ENCODE measurements around the gene SRA1. TPM values are rescaled to one million over a fixed set of nuclear protein-coding genes. Genes with fewer than 3 reads are reported as not detected.

The SRA1 gene
- total RNA-seq, 1 donor from 2014 or later: 15.1 TPM

DNA sequence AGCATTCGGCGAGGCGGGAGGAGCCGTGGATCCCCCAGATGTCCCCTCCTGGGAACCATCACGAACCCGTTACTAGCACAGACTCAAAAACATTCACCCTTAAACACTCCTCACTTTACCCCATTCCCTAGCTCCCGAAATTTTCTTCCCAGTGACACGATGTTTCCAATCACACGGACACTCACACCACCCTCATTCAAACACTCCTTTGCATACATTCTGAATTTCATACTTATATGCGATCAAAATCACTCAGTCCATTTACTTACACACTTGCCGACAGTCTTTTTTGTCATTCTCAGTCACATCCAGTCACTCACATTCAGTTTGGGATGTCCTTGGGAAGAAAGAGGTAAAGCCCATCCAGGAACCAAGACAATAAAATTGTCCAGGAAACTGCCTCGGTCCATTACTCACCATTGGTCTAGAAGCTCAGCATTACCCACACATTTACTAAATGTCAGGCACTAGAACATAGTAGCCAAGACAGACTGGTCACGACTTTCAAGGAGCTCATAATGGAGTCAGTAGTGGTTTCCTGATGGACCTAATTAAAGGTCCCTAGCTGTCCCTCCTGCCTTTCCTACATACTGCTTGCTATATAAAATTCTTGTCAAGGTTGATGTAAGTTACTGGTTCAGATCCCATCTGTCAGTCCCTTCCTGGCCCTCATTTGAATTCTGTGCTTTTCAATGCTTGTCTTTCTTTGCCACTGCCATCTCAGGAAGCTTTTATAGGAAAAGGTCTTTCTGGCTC is 7.9 kb upstream of the SRA1 start:
- Histone ChIP-seq H3K9me3 (ENCODE audit: control insufficient read depth in 3 of 3, low read length in 3 of 3) (no peaks in the 10 kb centered on the region), H3K4me1 (ENCODE audit: control insufficient read depth in 3 of 3, insufficient read depth in 3 of 3, low read length in 3 of 3) (peaks cover 72 to 82% (median 76%) of the 10 kb centered on the region in 3 donors), H3K27me3 (ENCODE audit: control insufficient read depth in 3 of 3, insufficient read depth in 3 of 3, low read length in 3 of 3) (no peaks in the 10 kb centered on the region), H3K36me3 (ENCODE audit: control insufficient read depth in 3 of 3, insufficient read depth in 3 of 3, low read length in 3 of 3) (peaks cover 30 to 41% (median 41%) of the 10 kb centered on the region in 3 donors), H3K9ac (ENCODE audit: low read depth in 1 of 3, low read length in 3 of 3) (peak overlapping the region; percentile 95 to 98 (median 97)), H3K27ac (ENCODE audit: low read depth, low read length) (peak overlapping the region; percentile 97), H3K4me3 (ENCODE audit: low read length in 3 of 3) (peak overlapping the region; percentile 95 to 99 (median 98))

DNA sequence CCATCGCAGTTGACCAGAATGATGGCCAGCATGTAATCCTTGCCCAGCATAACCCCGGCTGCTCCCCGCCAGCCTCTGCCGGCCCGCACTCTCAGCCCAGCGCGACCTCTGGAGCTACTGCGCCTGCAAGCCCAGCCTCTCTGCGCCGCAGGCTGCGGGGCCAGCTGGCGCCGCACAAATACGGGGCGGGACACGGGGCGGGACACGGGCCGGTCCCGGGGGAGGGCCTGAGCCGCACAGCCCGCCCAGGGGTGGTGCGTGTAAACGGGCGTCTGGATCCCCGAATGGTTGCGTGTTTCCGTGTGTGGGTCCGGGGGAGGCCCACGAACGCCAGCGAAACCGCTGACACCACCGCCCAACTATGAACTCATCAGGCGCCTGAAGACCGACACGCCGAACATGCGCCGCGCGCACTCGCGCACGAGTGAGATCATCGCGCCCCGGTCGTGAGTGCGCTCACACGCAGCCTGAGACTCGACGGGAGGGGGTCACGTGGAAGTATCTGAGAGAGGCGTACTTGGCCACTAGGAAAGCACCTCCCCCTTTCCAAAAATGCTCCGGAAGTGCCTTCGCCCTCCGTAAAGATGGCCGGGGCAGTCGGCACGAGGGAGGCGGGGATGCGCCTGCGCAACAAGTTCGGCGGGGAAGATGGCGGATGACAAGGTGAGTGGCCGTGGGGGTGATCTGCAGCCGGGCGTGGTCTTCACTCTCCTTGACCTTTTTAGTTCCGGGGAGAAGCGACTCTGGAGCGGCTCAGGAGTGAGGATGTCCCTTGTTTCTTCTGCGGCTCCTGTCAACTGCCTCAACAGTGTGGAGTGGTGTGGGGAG is 7.1 kb upstream of the SRA1 start, which contains the start of the genes APBB3 and SLC35A4:
APBB3 (minus strand) TSS at position 403 of the 828 bp plus-strand sequence; CDS start at position 50, 353 bp downstream.
SLC35A4 (plus strand) TSS at position 633 of the 828 bp plus-strand sequence. CDS start 2,342 bp downstream, outside the sequence.
- Histone ChIP-seq H3K36me3 (ENCODE audit: control insufficient read depth in 3 of 3, insufficient read depth in 3 of 3, low read length in 3 of 3) (peaks cover 38 to 49% (median 48%) of the 10 kb centered on the region in 3 donors), H3K9ac (ENCODE audit: low read depth in 1 of 3, low read length in 3 of 3) (peak within 1 kb of the TSS; percentile 95 to 98 (median 97)), H3K4me1 (ENCODE audit: control insufficient read depth in 3 of 3, insufficient read depth in 3 of 3, low read length in 3 of 3) (peaks cover 64 to 74% (median 69%) of the 10 kb centered on the region in 3 donors), H3K9me3 (ENCODE audit: control insufficient read depth in 3 of 3, low read length in 3 of 3) (no peaks in the 10 kb centered on the region), H3K27ac (ENCODE audit: low read depth, low read length) (peak within 1 kb of the TSS; percentile 97), H3K4me3 (ENCODE audit: low read length in 3 of 3) (peak within 1 kb of the TSS; percentile 95 to 99 (median 98)), H3K27me3 (ENCODE audit: control insufficient read depth in 3 of 3, insufficient read depth in 3 of 3, low read length in 3 of 3) (no peaks in the 10 kb centered on the region)

DNA sequence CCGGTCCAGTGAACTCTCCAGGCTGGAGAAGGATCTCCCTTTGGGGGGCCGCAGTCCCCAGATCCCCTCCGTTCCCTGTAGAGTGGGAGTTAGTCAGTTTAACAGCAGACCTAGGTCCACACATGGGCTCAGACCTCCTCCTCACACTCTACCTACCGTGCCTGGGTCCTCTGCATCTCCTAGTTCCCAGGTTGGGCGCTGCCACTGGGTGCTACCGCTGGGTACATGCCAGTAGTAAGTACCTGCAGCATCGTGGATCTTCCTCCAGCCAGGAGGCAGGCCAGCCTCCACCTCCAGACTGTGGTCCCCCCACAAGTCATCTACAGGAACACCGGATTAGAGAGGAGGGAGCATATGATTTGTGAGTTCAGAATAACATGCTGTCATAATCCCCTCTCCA is 6.3 kb upstream of the SRA1 start:
- H3K9me3 ChIP-seq (ENCODE audit: control insufficient read depth in 3 of 3, low read length in 3 of 3): no peaks in the 10 kb centered on the region
- H3K4me1 ChIP-seq (ENCODE audit: control insufficient read depth in 3 of 3, insufficient read depth in 3 of 3, low read length in 3 of 3): peaks cover 57 to 66% (median 61%) of the 10 kb centered on the region in 3 donors
- peak overlapping the region; percentile 95 to 99 (median 98) for H3K4me3 ChIP-seq (ENCODE audit: low read length in 3 of 3)
- no peaks in the 10 kb centered on the region for H3K27me3 ChIP-seq (ENCODE audit: control insufficient read depth in 3 of 3, insufficient read depth in 3 of 3, low read length in 3 of 3)
- peaks cover 38 to 53% (median 50%) of the 10 kb centered on the region in 3 donors for H3K36me3 ChIP-seq (ENCODE audit: control insufficient read depth in 3 of 3, insufficient read depth in 3 of 3, low read length in 3 of 3)
- peak overlapping the region; percentile 95 to 98 (median 97) for H3K9ac ChIP-seq (ENCODE audit: low read depth in 1 of 3, low read length in 3 of 3)
- H3K27ac ChIP-seq (ENCODE audit: low read depth, low read length): peak overlapping the region; percentile 97

DNA sequence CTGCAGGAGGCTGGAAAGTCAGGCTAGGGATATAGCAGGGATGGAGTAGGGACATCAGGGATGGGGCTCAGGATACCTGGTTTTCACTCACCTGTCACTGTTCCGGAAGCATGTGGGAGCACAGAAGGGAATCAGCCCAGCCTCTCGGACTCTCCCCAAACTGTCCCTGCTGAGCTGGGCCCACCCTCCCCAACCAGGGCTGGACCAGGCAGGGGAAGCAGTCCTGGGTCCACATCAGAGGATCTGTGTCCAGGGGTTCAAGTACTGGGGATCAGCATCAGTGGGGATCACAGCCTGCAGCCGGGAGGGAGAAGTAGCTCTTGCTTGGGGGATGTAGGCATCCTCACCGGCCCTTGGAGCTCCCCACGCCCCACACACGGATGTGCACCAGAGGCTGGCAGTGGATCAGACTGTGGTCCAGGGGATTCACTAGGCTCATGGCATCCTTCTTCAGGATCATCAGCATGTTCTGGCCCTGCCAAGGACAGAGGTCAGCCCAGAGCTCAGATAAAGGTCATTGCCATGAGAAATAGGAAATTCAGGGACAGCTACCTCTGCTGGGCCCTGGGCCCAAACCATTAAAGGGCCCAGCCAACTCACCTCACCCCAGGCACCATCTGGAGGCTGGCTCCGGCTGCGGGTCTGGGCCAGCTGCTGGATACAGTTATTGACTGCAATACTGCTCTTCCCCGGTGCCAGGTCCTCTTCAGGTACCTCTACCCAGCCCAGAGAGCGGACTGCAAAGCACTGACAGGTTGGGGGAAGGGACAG is 4.7 kb upstream of the SRA1 start:
- Histone ChIP-seq H3K4me3 (ENCODE audit: low read length in 3 of 3) (peak overlapping the region in 1 of 3 donors; percentile 4), H3K9ac (ENCODE audit: low read depth in 1 of 3, low read length in 3 of 3) (peak overlapping the region in 2 of 3 donors; percentile 1 to 19), H3K36me3 (ENCODE audit: control insufficient read depth in 3 of 3, insufficient read depth in 3 of 3, low read length in 3 of 3) (peaks cover 26 to 45% (median 38%) of the 10 kb centered on the region in 3 donors), H3K27me3 (ENCODE audit: control insufficient read depth in 3 of 3, insufficient read depth in 3 of 3, low read length in 3 of 3) (no peaks in the 10 kb centered on the region), H3K4me1 (ENCODE audit: control insufficient read depth in 3 of 3, insufficient read depth in 3 of 3, low read length in 3 of 3) (peaks cover 50 to 54% (median 51%) of the 10 kb centered on the region in 3 donors), H3K27ac (ENCODE audit: low read depth, low read length) (no peak overlapping the region), H3K9me3 (ENCODE audit: control insufficient read depth in 3 of 3, low read length in 3 of 3) (no peaks in the 10 kb centered on the region)

DNA sequence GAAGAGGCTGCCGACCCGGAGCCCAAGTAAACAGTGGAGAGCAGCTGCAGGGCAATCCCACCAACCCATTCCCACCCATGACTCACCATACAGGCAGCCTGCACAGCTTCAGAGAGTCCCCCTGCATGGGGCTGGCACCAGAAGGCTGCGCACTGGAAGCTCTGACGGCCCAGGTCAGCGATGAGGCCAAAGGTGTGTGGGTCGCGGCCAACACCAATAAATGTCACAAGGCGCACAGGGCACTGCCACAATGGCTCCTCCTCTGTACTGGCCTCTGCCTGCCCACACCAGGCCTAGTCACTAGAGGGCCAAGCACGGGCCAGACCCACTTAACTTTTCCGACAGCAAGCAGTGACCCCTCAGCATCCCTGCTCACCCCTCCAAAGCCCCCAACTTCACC is 3.0 kb upstream of the SRA1 start:
- H3K36me3 ChIP-seq (ENCODE audit: control insufficient read depth in 3 of 3, insufficient read depth in 3 of 3, low read length in 3 of 3): peaks cover 20 to 32% (median 32%) of the 10 kb centered on the region in 3 donors
- H3K4me1 ChIP-seq (ENCODE audit: control insufficient read depth in 3 of 3, insufficient read depth in 3 of 3, low read length in 3 of 3): peaks cover 44 to 49% (median 48%) of the 10 kb centered on the region in 3 donors

DNA sequence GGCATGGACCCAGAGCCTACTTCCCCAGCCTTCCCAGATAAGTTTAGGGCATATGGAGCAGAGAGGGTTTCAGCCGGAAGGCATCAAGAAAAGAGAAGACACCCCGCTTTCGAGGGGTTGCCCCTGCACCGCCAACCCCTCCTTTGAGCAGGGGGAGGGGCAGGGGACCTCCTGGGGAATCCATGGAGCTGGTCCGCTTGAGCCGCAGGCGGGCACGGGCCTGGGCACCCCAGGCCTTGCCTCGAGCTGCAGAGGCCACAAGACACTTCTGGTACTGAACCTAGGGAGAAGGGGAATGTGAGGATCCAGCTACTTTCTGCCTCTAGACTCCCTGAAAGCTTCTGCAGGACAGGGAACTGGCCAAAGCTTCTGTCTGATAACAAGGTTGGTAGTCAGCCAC is 1.3 kb upstream of the SRA1 start:
- Histone ChIP-seq H3K4me1 (ENCODE audit: control insufficient read depth in 3 of 3, insufficient read depth in 3 of 3, low read length in 3 of 3) (peaks cover 35 to 53% (median 44%) of the 10 kb centered on the region in 3 donors), H3K4me3 (ENCODE audit: low read length in 3 of 3) (no peak overlapping the region), H3K9me3 (ENCODE audit: control insufficient read depth in 3 of 3, low read length in 3 of 3) (no peaks in the 10 kb centered on the region), H3K9ac (ENCODE audit: low read depth in 1 of 3, low read length in 3 of 3) (no peak overlapping the region), H3K27me3 (ENCODE audit: control insufficient read depth in 3 of 3, insufficient read depth in 3 of 3, low read length in 3 of 3) (no peaks in the 10 kb centered on the region), H3K36me3 (ENCODE audit: control insufficient read depth in 3 of 3, insufficient read depth in 3 of 3, low read length in 3 of 3) (peaks cover 20 to 32% (median 32%) of the 10 kb centered on the region in 3 donors), H3K27ac (ENCODE audit: low read depth, low read length) (peak overlapping the region; percentile 93)

More for the DNA sequence above, 3.0 kb upstream of the SRA1 start:
- H3K27ac ChIP-seq (ENCODE audit: low read depth, low read length): no peak overlapping the region
- no peaks in the 10 kb centered on the region for H3K9me3 ChIP-seq (ENCODE audit: control insufficient read depth in 3 of 3, low read length in 3 of 3)
- H3K9ac ChIP-seq (ENCODE audit: low read depth in 1 of 3, low read length in 3 of 3): no peak overlapping the region
- H3K4me3 ChIP-seq (ENCODE audit: low read length in 3 of 3): no peak overlapping the region
- H3K27me3 ChIP-seq (ENCODE audit: control insufficient read depth in 3 of 3, insufficient read depth in 3 of 3, low read length in 3 of 3): no peaks in the 10 kb centered on the region

DNA sequence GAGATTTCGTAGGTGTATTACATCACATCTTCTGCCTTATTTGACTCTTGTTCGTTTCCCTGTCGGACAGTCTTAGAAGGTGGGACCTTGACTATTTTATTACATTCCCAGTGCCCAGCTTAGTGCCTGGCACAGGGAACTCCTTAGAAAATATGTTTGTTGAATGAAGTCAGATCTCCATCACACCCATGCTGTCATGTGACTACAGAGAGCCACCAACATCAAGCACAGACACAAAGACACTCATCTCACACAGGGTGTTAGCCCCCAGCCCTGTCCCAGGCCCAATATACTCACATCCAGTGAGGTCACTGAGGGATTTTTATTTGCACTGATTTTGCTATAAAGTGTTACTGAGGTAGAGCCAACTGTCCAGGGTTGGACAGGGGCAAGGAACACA is 692 bp upstream of the SRA1 start:
- Histone ChIP-seq H3K36me3 (ENCODE audit: control insufficient read depth in 3 of 3, insufficient read depth in 3 of 3, low read length in 3 of 3) (peaks cover 20 to 32% (median 32%) of the 10 kb centered on the region in 3 donors), H3K9ac (ENCODE audit: low read depth in 1 of 3, low read length in 3 of 3) (peak overlapping the region; percentile 84 to 97 (median 95)), H3K4me1 (ENCODE audit: control insufficient read depth in 3 of 3, insufficient read depth in 3 of 3, low read length in 3 of 3) (peaks cover 30 to 49% (median 39%) of the 10 kb centered on the region in 3 donors), H3K27me3 (ENCODE audit: control insufficient read depth in 3 of 3, insufficient read depth in 3 of 3, low read length in 3 of 3) (no peaks in the 10 kb centered on the region), H3K9me3 (ENCODE audit: control insufficient read depth in 3 of 3, low read length in 3 of 3) (no peaks in the 10 kb centered on the region), H3K27ac (ENCODE audit: low read depth, low read length) (peak overlapping the region; percentile 93), H3K4me3 (ENCODE audit: low read length in 3 of 3) (peak overlapping the region; percentile 76 to 90 (median 84))

DNA sequence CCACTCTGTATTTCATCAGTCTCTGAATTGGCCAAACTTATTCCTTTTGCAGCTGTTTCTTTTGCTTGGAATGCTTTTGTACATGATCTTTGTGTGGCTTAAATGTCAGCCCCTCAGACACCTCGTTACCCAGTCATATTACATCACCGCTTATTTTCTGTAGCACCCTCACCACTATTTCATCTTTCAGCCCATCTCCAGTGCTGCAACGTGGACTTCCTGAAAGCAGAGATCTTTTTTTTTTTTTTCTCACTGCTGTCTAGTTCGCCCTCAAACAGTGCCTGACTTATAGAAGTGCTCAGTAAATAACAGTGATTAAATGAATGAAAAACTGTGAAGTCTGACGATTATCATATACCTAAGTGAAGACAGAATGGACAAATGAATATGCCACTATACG is 835 bp downstream of the SRA1 start:
- Histone ChIP-seq H3K36me3 (ENCODE audit: control insufficient read depth in 3 of 3, insufficient read depth in 3 of 3, low read length in 3 of 3) (peaks cover 25 to 36% (median 28%) of the 10 kb centered on the region in 3 donors), H3K27ac (ENCODE audit: low read depth, low read length) (peak overlapping the region; percentile 93), H3K4me3 (ENCODE audit: low read length in 3 of 3) (peak overlapping the region; percentile 76 to 90 (median 84))

DNA sequence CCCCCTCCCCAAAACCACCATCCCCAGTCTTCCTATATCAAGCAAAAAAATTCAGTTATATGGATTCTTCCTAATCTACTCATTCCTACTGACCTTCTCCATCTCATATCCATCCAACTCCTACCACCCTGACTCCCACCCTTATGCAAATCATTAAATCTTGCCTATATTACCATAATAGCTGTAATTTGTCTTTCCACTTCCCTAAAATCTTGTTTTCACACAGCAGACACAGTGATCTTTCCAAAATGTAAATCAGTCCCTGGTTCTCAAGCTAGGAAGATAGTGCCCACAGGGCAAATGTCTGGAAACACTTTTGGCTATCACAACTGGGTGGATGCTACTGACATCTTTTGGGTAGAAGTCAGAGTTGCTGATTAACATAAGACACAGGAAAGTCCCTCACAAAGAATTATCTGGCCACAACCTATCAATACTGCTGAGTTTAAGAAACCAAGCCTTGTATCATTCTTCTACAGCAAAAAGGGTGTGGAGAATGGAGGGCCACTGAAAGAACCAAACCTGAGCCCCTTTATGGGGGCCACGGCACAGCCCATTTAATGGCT is 1.4 kb downstream of the SRA1 start:
- Histone ChIP-seq H3K4me1 (ENCODE audit: control insufficient read depth in 3 of 3, insufficient read depth in 3 of 3, low read length in 3 of 3) (peaks cover 17 to 33% (median 25%) of the 10 kb centered on the region in 3 donors), H3K27me3 (ENCODE audit: control insufficient read depth in 3 of 3, insufficient read depth in 3 of 3, low read length in 3 of 3) (no peaks in the 10 kb centered on the region), H3K36me3 (ENCODE audit: control insufficient read depth in 3 of 3, insufficient read depth in 3 of 3, low read length in 3 of 3) (peaks cover 25 to 37% (median 26%) of the 10 kb centered on the region in 3 donors), H3K4me3 (ENCODE audit: low read length in 3 of 3) (peak overlapping the region in 1 of 3 donors; percentile 76), H3K9me3 (ENCODE audit: control insufficient read depth in 3 of 3, low read length in 3 of 3) (no peaks in the 10 kb centered on the region), H3K9ac (ENCODE audit: low read depth in 1 of 3, low read length in 3 of 3) (peak overlapping the region in 1 of 3 donors; percentile 97), H3K27ac (ENCODE audit: low read depth, low read length) (no peak overlapping the region)

More for the DNA sequence above, 835 bp downstream of the SRA1 start:
- peaks cover 16 to 35% (median 25%) of the 10 kb centered on the region in 3 donors for H3K4me1 ChIP-seq (ENCODE audit: control insufficient read depth in 3 of 3, insufficient read depth in 3 of 3, low read length in 3 of 3)
- no peaks in the 10 kb centered on the region for H3K9me3 ChIP-seq (ENCODE audit: control insufficient read depth in 3 of 3, low read length in 3 of 3)
- H3K9ac ChIP-seq (ENCODE audit: low read depth in 1 of 3, low read length in 3 of 3): peak overlapping the region; percentile 84 to 97 (median 95)
- no peaks in the 10 kb centered on the region for H3K27me3 ChIP-seq (ENCODE audit: control insufficient read depth in 3 of 3, insufficient read depth in 3 of 3, low read length in 3 of 3)

Measured in skeletal muscle tissue (tissue), 4 donors.